WI38 (cell line): ENCODE data around the gene DUOX2.

Experiments
- H3K4me3 ChIP-seq: 2 replicates; pipeline ENCODE4 v1.5.1; 2011; ENCODE audit warnings: low read depth, mild to moderate bottlenecking, control low read depth, low read length
- TF ChIP-seq, protein P1 (sequence below): IDR thresholded peaks from 2 replicates; pipeline ENCODE4 v1.5.1; 2012; ENCODE audit warnings: low read depth, mild to moderate bottlenecking, control low read depth, low read length

DUOX2 gene

DNA sequence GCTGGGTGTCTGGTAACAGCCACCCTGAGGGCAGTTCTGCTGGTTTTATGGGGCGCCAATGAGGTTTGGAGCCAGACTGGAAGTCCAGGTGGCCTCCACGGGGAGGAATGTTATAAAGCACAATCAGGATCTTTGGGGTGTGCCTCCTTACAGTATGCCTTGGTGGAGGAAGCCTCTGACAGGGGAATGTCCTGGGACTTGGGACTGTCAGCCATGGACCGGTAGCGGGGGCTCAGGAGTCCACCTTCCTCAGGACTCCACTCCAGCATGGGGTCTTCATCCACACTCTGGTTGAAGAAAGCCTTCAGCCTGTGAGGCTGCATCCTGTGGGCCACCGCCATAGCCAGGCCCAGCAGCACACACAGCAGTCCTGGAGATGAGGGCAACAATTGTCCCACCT lies 5.0 kb upstream of the DUOX2 start:
- no peak overlapping the region for H3K4me3 ChIP-seq
- TF ChIP-seq, protein P1, sequence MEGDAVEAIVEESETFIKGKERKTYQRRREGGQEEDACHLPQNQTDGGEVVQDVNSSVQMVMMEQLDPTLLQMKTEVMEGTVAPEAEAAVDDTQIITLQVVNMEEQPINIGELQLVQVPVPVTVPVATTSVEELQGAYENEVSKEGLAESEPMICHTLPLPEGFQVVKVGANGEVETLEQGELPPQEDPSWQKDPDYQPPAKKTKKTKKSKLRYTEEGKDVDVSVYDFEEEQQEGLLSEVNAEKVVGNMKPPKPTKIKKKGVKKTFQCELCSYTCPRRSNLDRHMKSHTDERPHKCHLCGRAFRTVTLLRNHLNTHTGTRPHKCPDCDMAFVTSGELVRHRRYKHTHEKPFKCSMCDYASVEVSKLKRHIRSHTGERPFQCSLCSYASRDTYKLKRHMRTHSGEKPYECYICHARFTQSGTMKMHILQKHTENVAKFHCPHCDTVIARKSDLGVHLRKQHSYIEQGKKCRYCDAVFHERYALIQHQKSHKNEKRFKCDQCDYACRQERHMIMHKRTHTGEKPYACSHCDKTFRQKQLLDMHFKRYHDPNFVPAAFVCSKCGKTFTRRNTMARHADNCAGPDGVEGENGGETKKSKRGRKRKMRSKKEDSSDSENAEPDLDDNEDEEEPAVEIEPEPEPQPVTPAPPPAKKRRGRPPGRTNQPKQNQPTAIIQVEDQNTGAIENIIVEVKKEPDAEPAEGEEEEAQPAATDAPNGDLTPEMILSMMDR, result no peak

DNA sequence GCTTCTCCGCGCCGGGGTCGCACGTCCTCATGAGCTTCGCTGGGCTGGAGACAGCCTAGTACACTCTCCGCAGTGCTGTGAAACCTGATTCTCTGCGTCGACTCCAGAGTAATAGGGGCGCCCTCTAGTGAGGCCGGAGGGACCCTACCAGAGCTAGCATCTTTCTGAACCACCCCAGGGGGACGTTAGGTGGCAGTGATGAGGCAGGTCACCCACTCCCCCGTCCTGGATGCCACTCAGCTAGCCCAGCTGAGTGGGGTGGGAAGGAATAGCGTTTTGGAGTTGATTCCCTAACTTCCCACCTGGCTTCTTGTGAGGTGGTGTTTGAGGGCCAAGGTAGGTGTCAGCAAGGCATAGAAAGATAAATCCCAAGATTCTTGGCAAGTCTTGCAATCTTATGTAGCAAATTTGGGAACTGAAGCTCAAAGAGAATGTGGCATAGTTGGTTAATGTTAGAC lies 4.2 kb upstream of the DUOX2 start:
- TF ChIP-seq, protein P1, result peak; percentile 100
- no peak overlapping the region for H3K4me3 ChIP-seq

DNA sequence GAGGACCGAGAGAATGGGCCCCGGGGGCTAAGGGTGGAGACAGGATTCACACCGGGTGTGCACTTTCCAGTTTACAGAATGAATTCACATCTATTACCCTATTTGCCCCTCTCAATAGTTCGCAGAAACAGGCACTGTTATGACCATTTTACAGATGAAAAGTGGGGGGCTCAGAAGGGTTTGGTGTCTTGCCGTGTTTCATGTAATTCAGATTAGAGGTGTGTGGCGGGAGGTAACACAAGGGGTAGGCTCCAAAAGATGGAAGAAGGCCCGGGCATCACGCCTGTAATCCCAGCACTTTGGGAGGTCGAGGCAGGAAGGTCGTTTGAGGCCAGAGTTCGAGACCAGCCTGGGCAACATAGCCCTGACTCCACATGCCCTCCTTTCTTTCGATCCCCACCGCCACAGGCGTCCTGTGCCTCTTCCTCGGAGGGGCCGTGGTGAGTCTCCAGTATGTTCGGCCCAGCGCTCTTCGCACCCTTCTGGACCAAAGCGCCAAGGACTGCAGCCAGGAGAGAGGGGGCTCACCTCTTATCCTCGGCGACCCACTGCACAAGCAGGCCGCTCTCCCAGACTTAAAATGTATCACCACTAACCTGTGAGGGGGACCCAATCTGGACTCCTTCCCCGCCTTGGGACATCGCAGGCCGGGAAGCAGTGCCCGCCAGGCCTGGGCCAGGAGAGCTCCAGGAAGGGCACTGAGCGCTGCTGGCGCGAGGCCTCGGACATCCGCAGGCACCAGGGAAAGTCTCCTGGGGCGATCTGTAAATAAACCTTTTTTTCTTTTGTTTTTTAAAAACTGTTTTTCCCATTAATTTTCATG lies 3.5 kb upstream of the DUOX2 start:
- no peak overlapping the region for H3K4me3 ChIP-seq
- TF ChIP-seq, protein P1, result no peak

DNA sequence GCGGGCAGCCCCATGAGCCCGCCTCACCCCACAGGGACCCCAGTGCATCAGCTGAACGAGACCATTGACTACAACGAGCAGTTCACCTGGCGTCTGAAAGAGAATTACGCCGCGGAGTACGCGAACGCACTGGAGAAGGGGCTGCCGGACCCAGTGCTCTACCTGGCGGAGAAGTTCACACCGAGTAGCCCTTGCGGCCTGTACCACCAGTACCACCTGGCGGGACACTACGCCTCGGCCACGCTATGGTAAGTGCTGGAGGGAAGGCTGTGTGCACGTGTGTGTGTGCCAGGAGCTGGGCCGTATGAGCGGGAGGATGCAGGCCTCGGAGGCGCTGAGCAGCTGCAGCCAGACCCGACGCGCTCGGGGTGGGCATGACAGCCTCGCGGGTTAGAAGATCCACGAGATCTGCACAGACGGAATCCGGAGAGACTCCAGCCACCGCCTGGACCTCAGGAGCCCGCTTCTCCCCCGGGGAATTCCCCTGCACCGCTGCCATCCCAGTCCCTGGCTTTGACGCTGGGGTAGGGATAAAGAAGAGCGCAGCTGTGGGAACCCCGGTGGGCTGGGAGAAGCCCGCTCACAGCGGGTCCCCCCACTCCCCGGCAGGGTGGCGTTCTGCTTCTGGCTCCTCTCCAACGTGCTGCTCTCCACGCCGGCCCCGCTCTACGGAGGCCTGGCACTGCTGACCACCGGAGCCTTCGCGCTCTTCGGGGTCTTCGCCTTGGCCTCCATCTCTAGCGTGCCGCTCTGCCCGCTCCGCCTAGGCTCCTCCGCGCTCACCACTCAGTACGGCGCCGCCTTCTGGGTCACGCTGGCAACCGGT lies 2.7 kb upstream of the DUOX2 start:
- no peak overlapping the region for H3K4me3 ChIP-seq
- TF ChIP-seq, protein P1, result no peak

DNA sequence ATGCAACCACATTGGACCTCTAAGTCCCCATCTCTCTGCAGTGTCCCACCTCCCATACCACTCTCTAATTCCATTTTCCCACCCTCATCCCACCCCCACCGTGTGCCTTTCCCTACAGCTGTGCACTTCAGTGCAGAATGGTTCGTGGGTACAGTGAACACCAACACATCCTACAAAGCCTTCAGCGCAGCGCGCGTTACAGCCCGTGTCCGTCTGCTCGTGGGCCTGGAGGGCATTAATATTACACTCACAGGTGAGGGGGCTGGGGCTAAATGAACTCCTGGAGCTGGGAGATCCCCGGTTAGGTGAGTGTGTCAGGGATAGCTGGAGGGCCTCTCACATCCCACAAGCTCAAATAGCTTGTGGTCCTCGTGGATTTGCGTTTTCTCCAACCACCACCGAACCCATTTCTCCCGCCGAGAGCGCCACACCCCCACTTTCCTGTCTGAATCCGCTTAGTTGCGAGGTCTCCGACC lies 2.1 kb upstream of the DUOX2 start:
- H3K4me3 ChIP-seq, result no peak overlapping the region
- TF ChIP-seq, protein P1, result no peak

DNA sequence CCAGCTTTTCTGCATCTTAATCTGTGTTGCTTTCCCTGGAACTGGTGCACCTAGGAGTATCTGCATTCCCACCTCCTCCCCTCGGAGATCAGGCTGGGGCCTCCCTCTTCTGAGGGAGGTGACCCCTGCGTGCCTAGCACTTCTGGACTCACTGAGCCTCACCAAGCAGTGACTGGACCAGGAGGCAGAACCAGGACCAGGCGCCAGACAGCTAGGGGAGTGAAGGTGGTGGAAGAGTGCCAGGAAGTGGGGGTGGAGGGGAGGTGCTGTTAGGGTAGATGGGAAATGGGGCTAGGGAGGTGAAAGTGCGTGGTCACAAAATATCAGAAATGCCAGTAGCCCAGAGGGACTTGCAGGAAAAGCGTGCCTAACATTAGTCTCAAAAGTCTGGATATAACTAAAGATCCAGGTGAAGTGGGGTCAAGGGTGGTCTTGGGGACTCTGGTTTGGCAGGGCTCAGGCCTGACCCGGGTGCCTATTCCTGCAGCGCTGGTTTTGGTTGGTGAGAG lies 1.4 kb upstream of the DUOX2 start:
- no peak overlapping the region for H3K4me3 ChIP-seq
- TF ChIP-seq, protein P1, result no peak
